ENCODE data around the gene SLC35G1.
A peak's percentile ranks its signal among the peaks of the same experiment; 100 is the strongest.

SLC35G1 gene, protein sequence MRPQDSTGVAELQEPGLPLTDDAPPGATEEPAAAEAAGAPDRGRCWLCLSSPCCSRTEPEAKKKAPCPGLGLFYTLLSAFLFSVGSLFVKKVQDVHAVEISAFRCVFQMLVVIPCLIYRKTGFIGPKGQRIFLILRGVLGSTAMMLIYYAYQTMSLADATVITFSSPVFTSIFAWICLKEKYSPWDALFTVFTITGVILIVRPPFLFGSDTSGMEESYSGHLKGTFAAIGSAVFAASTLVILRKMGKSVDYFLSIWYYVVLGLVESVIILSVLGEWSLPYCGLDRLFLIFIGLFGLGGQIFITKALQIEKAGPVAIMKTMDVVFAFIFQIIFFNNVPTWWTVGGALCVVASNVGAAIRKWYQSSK

DNA sequence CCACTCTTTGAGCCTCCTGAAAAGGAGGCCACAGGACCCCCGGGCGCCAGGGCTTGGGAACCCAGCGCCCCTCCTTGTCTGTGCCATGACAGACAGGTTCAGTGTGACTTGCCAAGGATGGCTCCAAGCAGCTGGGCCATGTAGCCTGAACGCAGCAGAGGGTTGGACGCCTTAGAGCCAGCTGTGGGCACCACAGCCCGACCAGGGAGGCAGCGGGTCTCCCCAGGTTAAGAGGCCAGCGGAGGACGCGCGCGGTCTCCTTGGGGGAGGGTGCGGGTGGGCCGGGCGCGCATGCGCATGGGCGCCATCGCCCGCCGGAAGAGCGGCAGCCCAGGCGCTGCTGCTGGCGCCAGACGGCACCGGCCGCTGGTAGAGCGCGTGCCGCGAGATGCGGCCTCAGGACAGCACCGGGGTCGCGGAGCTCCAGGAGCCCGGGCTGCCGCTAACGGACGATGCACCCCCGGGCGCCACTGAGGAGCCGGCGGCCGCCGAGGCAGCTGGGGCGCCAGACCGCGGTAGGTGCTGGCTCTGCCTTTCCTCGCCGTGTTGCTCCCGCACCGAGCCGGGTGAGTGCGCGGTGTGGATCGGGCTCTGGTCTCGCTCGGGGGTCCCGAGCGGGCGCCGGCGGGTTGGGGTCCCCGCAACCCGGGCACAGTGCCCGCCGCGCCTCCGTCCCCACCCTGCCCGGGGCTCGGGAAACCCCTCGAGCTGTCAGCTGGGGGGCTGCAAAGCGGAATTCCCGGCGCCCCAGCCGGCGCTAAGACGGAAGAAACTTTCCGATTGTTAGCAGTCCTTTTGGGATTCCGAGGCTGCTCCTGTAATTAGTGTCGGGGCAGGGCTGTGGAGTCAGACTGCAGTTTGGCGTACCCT lies at the start of gene SLC35G1:
SLC35G1 (plus strand) TSS at position 333 of the 870 bp plus-strand sequence; CDS start at position 389, 56 bp downstream.
- DNase-seq, result peak; percentile 59

DNA sequence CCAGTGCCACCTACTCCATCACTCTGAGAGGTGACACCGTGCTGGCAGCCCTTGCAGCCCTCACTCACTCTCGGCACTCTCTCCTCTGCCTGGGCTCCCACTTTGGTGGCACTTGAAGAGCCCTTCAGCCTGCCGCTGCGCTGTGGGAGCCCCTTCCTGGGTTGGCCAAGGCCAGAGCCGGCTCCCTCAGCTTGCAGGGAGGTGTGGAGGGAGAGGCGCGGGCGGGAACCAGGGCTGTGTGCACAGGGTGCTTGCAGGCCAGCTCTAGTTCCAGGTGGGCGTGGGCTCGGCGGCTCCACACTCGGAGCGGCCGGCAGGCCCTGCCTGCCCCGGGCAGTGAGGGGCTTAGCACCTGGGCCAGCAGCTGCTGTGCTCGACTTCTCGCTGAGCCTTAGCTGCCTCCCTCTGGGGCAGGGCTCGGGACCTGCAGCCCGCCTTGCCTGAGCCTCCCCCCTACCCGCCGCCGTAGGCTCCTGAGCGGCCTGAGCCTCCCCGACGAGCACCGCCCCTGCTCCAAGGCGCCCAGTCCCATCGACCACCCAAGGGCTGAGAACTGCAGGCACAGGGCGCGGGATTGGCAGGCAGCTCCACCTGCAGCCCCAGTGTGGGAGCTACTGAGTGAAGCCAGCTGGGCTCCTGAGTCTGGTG lies 48.7 kb upstream of the SLC35G1 start:
- no peak for DNase-seq

DNA sequence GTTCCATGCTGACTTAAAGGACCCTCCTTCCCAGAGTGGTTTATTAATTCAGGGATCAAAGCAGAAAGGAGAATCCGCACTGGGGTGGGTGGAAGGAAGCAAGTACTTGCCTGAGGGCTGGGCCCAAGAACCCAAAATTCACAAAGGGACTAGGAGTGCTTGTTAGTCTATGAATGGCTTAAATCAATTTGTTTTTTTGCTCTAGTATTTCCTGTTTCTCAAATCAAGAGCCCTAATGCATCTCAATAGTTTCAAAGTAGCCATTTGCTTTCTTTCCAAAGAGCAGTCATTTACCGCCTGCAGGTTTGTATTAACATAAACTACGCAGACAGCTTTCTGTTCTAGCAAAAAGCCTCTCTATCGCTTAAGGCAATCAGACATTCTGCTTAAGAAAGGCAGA lies 44.2 kb upstream of the SLC35G1 start:
- DNase-seq, result peak; percentile 81

DNA sequence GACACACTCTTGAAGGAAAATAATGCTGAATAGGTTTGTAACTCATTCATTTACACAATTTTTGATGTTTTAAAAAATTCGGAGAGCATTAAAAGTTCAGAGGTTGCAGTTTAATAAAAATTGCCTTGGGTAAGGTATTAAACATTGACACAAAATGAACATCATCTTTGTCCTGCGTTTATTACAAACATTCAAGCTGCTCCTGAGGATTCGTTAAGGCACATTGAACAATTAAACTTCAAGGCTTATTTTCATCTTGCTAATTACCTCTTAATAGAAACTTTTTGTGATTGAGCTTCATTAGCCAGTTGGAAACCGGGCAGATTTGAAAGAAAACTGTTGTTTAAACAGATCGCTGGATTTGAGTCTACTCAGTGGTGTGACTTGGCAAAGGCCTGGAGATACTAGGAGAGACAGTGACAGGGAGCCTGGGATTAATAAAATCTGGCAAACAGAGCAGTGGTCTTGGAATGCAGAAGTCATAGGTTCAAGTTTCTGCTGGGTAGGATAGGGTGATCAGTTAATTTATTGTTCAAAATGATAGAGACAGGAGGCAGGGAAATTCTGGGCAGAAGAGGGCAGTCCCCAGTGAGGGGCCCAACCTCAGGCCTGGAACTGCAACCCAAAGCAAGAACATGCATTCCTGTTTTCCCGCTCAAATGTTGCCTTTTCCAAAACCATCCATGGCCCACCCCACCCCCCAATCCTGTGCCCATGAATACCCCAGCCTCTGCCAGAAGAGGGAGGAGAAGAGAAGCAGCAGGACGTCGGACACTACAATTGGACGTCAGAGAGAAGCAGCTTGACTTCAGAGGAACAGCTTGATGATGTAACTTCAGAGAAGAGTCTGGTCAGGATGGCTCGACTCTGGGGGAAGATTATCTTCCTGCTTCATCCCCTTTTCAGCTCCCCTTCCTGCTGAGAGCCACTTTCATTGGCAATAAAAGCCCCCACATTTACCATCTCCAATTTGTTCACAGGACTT lies 43.5 kb upstream of the SLC35G1 start:
- no peak for DNase-seq

DNA sequence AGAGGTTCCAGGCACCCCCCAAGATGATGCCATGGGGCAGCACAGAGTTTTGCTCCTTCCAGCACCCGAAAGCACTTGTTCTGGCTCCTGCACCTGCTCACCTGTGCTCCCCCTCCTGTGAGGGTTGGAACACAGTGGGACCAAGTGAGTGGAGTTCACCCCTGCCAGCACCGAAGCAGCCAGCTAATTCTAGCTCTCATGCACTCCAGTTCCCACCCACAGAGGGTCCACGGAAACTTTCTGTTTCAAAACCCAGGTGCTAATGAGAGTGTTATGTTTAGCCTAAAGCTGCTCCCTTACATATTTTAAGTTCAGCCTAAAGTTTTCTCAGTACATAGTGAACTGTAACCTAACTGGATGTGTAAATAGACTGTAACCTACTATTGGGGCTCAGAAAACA lies 42.6 kb upstream of the SLC35G1 start:
- DNase-seq, result no peak

DNA sequence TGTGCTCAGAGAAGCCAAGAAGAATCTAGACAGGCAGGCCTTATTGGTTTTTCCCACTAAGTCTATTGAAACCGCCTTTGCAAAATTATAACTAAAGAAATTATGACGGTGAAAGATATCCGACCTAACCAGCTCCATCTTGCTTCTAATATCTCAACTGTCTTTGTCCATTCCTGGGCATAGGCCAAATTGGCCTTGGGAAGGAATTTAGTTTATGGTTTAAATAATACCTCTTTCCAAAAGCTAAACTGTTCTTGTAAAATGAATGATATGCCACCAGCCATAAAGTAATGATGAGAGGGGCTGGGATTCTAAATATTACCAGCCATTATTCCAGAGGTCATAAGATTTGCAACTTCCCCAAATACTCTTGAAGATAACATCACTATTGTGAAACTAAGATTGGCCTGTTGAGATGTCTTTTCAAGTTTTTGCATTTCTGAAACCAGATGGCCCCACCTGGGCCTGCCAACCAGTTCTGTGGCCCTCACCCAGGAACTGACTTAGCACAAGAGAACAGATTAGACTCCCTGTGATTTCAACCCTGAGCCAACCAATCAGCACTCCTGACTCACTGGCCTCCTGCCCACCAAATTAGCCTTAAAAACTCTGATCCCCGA lies 41.2 kb upstream of the SLC35G1 start:
- no peak for DNase-seq

DNA sequence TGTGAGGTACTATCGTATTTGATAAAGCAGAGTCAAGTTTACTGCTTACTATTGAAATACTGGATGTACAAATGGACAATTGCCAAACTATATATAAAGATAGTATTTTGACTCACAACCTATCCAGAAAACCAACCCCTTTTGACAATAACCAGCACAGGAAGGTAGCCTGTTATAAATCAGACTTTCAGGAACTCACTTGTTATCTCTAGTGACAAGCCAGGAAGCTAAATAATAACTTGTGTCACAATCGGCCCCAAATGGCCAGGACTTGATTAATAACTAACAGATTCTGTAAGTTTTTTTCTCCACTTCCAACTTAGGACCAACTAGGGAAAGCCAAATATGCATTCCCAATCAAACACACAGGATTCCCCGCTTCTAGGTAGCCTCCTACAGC lies 38.8 kb upstream of the SLC35G1 start:
- no peak for DNase-seq

DNA sequence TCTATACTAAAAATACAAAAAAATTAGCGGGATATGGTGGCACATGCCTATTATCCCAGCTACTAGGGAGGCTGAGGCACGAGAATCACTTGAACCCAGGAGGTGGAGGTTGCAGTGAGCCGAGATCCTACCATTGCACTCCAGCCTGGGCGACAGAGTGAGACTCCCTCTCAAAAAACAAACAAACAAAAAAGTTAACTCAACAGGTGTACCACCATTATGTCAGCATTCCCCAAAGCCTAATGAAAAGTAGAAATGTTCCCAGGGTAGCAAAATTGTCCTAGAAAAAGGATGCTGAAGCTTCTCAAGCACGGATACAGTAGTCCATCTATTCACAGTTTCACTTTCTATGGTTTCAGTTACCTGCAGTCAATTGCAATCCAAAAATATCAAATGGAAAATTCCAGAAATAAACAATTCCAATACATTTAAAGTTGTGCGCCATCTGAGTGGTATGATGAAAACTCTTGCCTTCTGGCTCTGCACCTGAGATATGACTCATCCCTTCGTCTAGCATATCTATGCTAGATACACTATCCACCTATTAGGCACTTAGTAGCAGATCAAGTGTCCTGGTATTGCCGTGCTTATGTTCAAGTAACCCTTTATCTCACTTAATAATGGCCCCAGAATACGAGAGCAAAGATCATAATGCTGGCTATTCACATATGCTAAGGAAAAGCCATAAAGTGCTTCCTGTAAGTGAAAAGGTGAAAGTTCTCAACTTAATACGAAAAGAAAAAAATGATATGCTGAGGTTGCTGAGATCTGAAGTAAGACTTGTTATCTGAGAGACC lies 37.2 kb upstream of the SLC35G1 start:
- DNase-seq, result no peak

DNA sequence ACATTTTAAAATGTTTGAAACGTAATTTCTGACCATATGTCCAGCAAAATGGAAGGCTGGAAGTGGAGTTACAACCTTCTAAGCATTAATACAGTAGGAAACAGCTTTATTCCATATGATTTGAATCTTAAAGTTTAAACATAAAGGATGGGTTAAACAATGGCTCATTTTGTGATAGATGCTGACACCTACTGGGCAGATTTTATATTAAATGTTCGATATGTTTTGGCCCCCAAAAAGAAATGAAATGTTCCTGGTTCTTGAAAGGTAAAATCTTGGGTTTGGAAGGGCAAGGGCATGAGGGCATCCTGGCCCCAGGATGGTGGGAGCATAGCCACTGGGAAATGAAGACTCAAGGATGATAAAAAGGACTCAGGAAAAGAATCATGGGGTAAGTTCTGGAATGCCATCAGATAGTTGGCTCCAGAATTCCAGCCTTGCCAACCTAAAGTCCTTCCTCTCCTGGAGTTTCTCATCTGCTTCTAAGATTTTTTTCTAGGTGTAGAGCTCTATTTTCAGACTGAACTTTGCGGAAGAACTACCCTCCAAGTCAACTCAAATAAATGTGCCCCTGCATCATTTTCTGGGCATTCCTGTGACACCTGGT lies 34.6 kb upstream of the SLC35G1 start:
- DNase-seq, result no peak

DNA sequence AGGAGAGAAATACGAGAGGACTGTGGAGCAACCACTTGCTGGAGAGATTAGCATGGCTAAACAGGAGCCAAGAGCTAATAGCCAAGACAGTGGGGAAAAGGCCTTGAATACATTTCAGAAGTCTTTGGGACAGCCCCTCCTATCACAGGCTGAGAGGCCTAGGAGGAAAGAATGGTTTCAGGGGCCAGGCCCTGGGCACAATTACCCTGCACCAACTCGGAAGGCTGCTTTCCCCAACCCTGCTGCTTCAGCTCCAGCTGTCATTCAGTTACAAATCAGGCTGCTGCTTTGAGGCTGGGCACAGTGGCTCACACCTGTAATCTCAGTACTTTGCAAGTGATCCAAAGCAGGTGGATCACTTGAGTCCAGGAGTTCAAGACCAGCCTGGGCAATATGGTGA lies 32.0 kb upstream of the SLC35G1 start:
- no peak for DNase-seq

DNA sequence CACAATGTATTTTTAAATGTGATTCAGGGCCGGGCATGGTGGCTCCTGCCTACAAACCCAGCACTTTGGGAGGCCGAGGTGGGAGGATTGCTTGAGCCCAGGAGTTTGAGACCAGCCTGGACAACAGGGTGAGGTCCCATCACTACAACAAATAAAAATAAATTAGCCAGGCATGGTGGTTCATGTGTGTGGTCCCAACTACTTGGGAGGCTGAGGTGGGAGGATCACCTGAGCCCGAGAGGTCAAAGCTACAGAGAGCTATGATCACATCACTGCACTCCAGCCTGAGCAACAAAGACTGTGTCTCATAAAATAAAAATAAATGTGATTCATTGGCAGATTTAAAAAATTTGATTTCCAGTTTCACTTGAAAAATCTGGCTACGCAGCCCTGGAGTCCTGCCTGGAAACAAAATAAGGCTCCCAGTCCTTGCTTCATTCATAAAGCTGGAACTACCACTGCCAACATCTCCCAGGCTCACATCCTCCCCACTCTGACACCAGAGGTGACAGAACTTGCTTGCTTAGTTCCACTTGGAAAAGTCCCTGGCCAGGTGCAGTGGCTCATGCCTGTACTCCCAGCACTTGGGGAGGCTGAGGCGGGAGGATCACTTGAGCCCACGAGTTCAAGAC lies 27.9 kb upstream of the SLC35G1 start:
- no peak for DNase-seq

DNA sequence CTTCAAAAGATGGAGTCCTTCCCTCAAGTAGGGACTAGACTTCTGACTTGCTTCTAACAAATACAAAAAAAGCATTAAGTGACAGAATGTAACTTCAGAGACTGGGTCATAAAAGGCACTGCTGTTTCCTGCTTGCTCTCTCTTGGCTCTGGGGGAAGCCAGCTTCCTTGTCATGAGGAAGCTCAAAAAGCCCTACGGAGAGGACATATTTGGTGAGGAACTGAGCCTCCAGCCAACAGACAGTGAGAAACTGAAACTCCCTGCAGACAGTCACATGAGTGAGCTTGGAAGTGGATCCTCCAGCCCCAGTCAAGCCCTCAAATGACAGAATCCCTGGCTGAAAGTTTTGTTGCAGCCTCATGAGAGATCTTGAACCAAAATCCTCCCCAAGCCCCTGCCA lies 26.3 kb upstream of the SLC35G1 start:
- no peak for DNase-seq

DNA sequence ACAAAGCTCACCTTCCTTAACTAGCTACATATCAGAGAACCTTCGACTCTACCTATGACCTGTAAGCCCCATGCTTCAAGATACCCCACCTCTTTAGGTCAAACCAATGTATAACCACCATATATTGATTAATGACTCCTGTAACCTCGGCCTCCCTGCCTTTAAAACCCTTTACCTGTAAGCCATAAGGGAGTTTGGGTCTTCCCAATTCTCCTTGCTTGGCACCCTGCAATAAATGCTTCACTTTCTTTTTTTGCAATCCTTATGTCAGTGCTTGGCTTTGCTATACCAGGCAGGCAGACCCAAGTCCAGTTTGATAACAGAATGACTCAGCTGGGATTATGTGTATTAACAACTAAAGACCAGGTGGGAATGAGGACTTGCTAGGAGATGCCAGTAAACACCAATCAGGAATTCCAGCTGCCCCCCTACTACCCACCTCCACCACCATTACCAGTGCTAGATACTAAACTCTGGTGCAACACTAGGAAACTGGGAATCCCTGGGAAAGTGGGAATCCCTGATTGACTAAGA lies 22.0 kb upstream of the SLC35G1 start:
- no peak for DNase-seq

DNA sequence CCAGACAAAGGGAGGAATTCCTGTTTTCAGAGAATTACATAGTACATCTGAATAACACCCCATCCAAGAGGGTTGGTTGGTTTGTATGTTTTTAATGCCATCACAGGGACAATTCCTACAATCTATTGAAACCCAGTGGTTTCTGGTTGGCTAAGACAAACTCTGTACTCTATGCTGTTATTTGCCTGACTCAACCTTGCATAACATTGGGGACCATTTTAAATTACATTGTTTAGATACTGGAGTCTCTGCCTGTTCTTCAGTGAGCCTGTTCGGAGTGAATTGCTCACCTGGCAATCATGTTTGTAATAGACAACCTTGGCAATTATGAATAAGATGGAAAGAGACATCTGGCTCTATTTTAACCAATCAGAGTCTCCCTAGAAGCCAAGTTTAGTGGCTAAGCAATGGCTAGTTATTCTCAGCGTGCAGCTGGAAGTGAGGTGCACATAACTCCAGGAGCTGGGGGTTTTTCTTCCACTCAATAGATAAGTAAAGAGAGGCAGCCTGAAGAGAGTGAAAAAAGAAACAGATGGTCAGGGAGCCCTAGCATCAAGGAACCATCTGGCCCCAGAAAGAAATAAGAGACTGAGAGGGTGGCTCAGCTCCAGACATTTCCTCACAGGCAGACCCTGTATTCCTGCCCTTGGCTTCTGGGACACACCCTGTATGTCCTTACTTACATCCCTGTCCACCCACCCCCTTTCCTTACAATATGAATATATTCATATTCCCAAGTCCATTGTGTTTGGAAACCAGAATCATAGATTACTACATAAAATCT lies 21.2 kb upstream of the SLC35G1 start:
- no peak for DNase-seq

DNA sequence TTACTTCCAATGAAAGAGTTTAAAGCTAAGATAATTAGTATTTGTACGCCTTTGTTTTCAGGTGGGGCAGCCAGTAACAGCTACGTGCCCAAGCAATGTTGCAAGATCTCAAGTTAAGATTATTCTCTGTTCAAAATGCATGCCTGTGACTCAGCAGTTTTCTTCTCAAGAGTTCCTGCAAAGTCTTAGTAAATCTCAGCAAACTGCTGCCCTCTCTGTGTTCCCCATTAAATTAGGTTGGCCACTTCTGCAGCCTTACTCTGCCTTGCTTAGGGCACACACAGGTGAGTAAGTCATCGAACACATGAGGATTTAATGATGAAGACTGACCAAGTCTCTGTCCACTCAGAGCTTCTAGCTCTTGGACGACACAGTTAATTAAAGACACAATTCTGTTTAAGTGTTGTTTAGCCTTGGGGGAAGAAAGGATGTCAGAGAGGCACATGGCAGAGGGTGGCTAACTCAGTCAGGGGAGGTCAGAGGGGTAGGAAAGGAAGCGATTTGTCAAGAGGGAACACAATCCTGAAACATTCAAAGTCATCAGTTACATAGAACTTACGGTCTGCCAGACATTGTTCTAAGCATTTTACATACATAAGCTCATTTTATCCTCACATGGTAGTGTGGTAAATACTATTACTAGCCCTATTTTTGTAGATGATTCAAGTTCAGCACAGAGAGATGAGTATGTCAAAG lies 20.2 kb upstream of the SLC35G1 start:
- no peak for DNase-seq

DNA sequence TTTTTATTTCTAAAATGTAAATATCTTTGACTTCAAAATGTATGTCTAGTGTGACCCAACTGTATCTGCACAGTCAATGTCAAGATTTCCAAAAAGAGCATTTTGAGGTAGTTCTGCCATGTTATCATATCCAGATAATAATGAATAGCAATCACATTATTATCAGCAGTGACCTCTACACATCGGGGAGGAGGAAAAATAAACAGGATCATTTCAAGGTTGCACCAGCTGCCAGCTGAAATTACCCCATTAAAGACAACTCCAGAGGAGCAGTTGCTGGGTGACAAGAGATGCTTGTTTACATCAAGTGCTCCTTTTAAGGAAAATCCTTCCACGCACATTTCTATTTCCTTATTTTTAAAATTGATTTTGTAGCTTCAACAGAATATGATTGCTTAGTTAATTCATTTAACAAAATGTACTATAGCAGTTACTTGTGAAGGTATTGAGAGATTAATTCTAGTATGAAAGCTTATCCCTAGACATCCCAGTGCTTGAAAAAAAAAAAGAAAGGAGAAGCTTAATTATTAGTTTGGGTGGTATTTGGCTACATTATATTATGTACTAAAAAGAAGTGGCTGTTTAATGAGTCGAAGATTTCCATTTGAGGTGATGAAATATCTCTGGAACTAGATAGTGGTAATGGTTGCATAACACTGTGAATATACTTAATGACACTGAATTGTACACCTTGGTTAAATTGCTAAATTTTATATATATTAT lies 19.3 kb upstream of the SLC35G1 start:
- DNase-seq, result peak; percentile 42

DNA sequence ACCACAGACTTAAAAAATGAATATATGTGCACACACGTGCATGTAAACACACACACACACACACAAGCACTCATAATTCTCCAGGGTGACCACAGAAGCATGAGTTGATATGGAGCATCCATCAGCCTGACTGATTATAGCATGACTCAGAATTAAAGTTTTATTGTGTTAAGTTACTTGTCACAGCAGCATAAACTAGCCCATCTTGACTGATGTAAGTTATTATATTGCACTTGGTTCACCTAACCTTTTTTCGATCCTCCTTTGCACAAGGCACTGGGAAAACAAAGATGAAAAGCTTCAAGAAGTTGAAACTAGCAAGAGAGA lies 18.8 kb upstream of the SLC35G1 start:
- no peak for DNase-seq

DNA sequence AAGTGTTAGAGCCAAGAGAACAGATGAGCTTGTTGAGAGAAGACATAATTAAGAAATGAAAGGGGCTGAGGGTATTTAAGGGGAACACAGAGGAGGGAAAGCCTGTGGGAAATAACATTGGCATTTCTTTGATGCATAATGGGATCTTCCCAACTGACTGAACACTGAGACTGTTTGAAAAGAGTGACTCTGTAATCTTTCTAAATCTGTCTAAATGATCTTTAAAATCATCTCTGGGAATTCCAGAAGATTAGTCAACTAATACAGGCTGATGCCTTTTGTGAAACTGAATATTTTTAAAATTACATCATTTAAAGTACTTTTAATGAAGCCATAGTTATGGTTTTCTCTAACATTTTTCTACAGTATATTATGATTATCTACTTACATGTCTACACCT lies 17.4 kb upstream of the SLC35G1 start:
- no peak for DNase-seq
